Panc1 (cell line): ENCODE data around the gene RTF1. TPM values are rescaled to one million over a fixed set of nuclear protein-coding genes. Genes with fewer than 3 reads are reported as not detected.

Experiments used
- ATAC-seq: fragments of 200-7000 bp; cut with Tn5 transposase; 2 replicates; pipeline ENCODE4 v1.9.1; 2020; ENCODE audit warnings: mild to moderate bottlenecking, moderate library complexity
- BruUV-seq: library from RNA; stranded (reverse); fragments of 400-500 nt; replicated peaks from 2 replicates; lab custom pipeline; 2021; lab: Mats Ljungman, UMichigan
- CTCF ChIA-PET: fragments of 300-600 bp; sonication (Branson Sonifier 250); formaldehyde crosslinking; loops from one replicate; lab custom pipeline; 2022; ENCODE audit warnings: antibody characterized with exemption; lab: Charles Lee
- POLR2A ChIA-PET: fragments of 300-600 bp; sonication (Branson Sonifier 250); formaldehyde crosslinking; loops from one replicate; lab custom pipeline; 2022; ENCODE audit warnings: antibody characterized with exemption; lab: Charles Lee
- DNase-seq: peaks from one replicate; pipeline ENCODE4 v3.0.0-alpha.2; 2010; ENCODE audit warnings: low read depth, low spot score
- H3K27ac ChIP-seq: 2 replicates; pipeline ENCODE4 v1.5.1; 2011; ENCODE audit warnings: mild to moderate bottlenecking, low read length, inconsistent platforms
- H3K27me3 ChIP-seq: fragments of 200-500 bp; sonication (Bioruptor generic); 2 replicates; pipeline ENCODE4 v1.6.0; 2014; ENCODE audit warnings: low read length, inconsistent platforms; ENCODE audit not compliant: control insufficient read depth, insufficient read depth
- H3K36me3 ChIP-seq: fragments of 200-500 bp; sonication (Bioruptor generic); 2 replicates; pipeline ENCODE4 v1.5.1; 2014; ENCODE audit warnings: inconsistent platforms, mild to moderate bottlenecking, low read length, moderate library complexity; ENCODE audit not compliant: control insufficient read depth, insufficient read depth
- H3K4me1 ChIP-seq: 2 replicates; pipeline ENCODE4 v1.5.1; 2011; ENCODE audit warnings: inconsistent platforms, mild to moderate bottlenecking, low read length, moderate library complexity; ENCODE audit not compliant: control insufficient read depth, insufficient read depth
- H3K4me3 ChIP-seq, 2 experiments: 2 replicates each; pipeline ENCODE4 v1.5.1; 2011 to 2012; ENCODE audit warnings: low read depth in 2 of 2, low read length in 2 of 2, mild to moderate bottlenecking in 2 of 2, inconsistent platforms in 1 of 2, moderate library complexity in 1 of 2
- H3K9me3 ChIP-seq: fragments of 200-500 bp; sonication (Bioruptor generic); 2 replicates; pipeline ENCODE4 v1.5.1; 2014; ENCODE audit warnings: low read depth, mild to moderate bottlenecking, inconsistent platforms, low read length, moderate library complexity; ENCODE audit not compliant: control insufficient read depth, insufficient read depth
- CTCF ChIP-seq: fragments of 450-650 bp; IDR thresholded peaks from 2 replicates; pipeline ENCODE4 v1.5.1; 2017; ENCODE audit warnings: mild to moderate bottlenecking
- POLR2AphosphoS5 ChIP-seq: IDR thresholded peaks from 2 replicates; pipeline ENCODE4 v1.6.1; 2012; ENCODE audit warnings: mild to moderate bottlenecking, low read depth, low read length, moderate library complexity
- REST ChIP-seq, 2 experiments: IDR thresholded peaks; 2 replicates each; pipeline ENCODE4 v1.6.1; 2011 to 2012; ENCODE audit warnings: low read depth in 2 of 2, control low read depth in 1 of 2, low read length in 1 of 2, mild to moderate bottlenecking in 1 of 2, moderate library complexity in 1 of 2; ENCODE audit not compliant: insufficient read depth in 1 of 2
- SIN3A ChIP-seq: IDR thresholded peaks from 2 replicates; pipeline ENCODE4 v1.6.1; 2012; ENCODE audit warnings: low read depth, mild to moderate bottlenecking, low read length, moderate library complexity, borderline replicate concordance; ENCODE audit not compliant: insufficient read depth
- TCF7L2 ChIP-seq: IDR thresholded peaks from 2 replicates; pipeline ENCODE4 v1.6.1; 2011; ENCODE audit warnings: mild to moderate bottlenecking, low read depth, low read length, inconsistent platforms
- in situ Hi-C: cut with HindIII; loops from 2 replicates; pipeline ENCODE4 v1.10.0; 2016; ENCODE audit warnings: low sequenced_read_pairs, low pct_unique_long_range_greater_than_20kb
- intact Hi-C: fragments of 100-400 bp; cut with micrococcal nuclease; formaldehyde crosslinking; loops from one replicate; pipeline ENCODE4 v1.10.0; 2022; ENCODE audit not compliant: unreplicated experiment
- total RNA-seq: library from RNA; stranded (reverse); gene quantifications from one replicate; pipeline ENCODE4 v1.2.1, GENCODE V29; 2021; ENCODE audit not compliant: unreplicated experiment

Gene RTF1
- total RNA-seq, 1 experiment from 2014 or later = 43.5 TPM

GRCh38 chr15:41483115-41483514 lies 66.2 kb downstream of the RTF1 start:
- POLR2A ChIA-PET = no interaction called here

GRCh38 chr15:41483519-41483918 lies 66.6 kb downstream of the RTF1 start:
- BruUV-seq = no TSS peak
- POLR2A ChIA-PET = interaction anchor here (0.6 kb wide), 1 partner anchor 58 kb away, joined by 5 read pairs; no protein-coding TSS in a partner anchor
- DNase-seq (no peak), ATAC-seq (no peak)
- H3K9me3 ChIP-seq = no peaks in the 10 kb centered on the region
- intact Hi-C loops = no loop called here
- H3K4me3 ChIP-seq = no peak overlapping the region
- CTCF ChIA-PET = no interaction called here
- no peak overlapping the region for H3K27ac ChIP-seq
- TF ChIP-seq SIN3A (no peak), TCF7L2 (no peak), CTCF (no peak), POLR2AphosphoS5 (no peak), REST (IDR thresholded peaks at IDR 0.05; ENCODE audit: insufficient read depth in 1 of 2, low read depth in 2 of 2, low read length in 1 of 2) (no peak)
- no peaks in the 10 kb centered on the region for H3K27me3 ChIP-seq
- in situ Hi-C loops = no loop called here
- H3K36me3 ChIP-seq = no peaks in the 10 kb centered on the region; the same call in 1 of the 2 replicates
- no peaks in the 10 kb centered on the region for H3K4me1 ChIP-seq

More at GRCh38 chr15:41483115-41483514, 66.2 kb downstream of the RTF1 start:
- ATAC-seq (no peak), DNase-seq (no peak)
- H3K4me3 ChIP-seq = no peak overlapping the region
- BruUV-seq = no TSS peak
- H3K9me3 ChIP-seq = no peaks in the 10 kb centered on the region
- H3K4me1 ChIP-seq = no peaks in the 10 kb centered on the region
- H3K36me3 ChIP-seq = no peaks in the 10 kb centered on the region; the same call in 1 of the 2 replicates
- TF ChIP-seq SIN3A = no peak
- TF ChIP-seq TCF7L2 = no peak
- no peak for TF ChIP-seq REST (IDR thresholded peaks at IDR 0.05; ENCODE audit: insufficient read depth in 1 of 2, low read depth in 2 of 2, low read length in 1 of 2)
- TF ChIP-seq CTCF = no peak
- no peak for TF ChIP-seq POLR2AphosphoS5
- no peak overlapping the region for H3K27ac ChIP-seq
- no peaks in the 10 kb centered on the region for H3K27me3 ChIP-seq
- in situ Hi-C loops = no loop called here
- intact Hi-C loops = no loop called here
- CTCF ChIA-PET = interaction anchor here (0.6 kb wide), 1 partner anchor 297 kb away, joined by 5 read pairs; no protein-coding TSS in a partner anchor
